NCI-H1930 (cell line): Measurements from ENCODE around the gene NINJ2.
A peak's percentile ranks its signal among the peaks of the same experiment; 100 is the strongest.
"Not testable (repeated sequence)": the region's sequence is repeated elsewhere in the genome, so short reads cannot be mapped to it uniquely, and the experiment has no call there.

Experiments
- DNase-seq, 2 experiments: peaks; one replicate each; lab custom pipeline; 2025; lab: John Stamatoyannopoulos, UW

NINJ2 gene

GRCh38 chr12:585062-586061 is 77.9 kb downstream of the NINJ2 start:
- no peak for DNase-seq

- no peak for DNase-seq
Measured at GRCh38 chr12:583251-583869, 79.9 kb downstream of the NINJ2 start.

GRCh38 chr12:581746-582145 is 81.5 kb downstream of the NINJ2 start:
- no peak for DNase-seq

GRCh38 chr12:581321-581720 is 81.9 kb downstream of the NINJ2 start:
- DNase-seq: no peak

- no peak for DNase-seq
Measured at GRCh38 chr12:580813-581212, 82.4 kb downstream of the NINJ2 start.

- no peak for DNase-seq
Measured at GRCh38 chr12:579420-580110, 83.7 kb downstream of the NINJ2 start.

GRCh38 chr12:578748-579419 is 84.4 kb downstream of the NINJ2 start:
- no peak for DNase-seq

- not testable (repeated sequence) for DNase-seq
Measured at GRCh38 chr12:577994-578747, 85.1 kb downstream of the NINJ2 start.

- no peak for DNase-seq
Measured at GRCh38 chr12:576615-577110, 86.6 kb downstream of the NINJ2 start.

- peak; percentile 50 to 76 for DNase-seq
Measured at GRCh38 chr12:575948-576614, 87.2 kb downstream of the NINJ2 start.

- no peak for DNase-seq
Measured at GRCh38 chr12:575129-575502, 88.1 kb downstream of the NINJ2 start.

GRCh38 chr12:574475-575128 is 88.6 kb downstream of the NINJ2 start:
- no peak for DNase-seq

- no peak for DNase-seq
Measured at GRCh38 chr12:573232-573631, 90.0 kb downstream of the NINJ2 start.

GRCh38 chr12:572532-572899 is 90.7 kb downstream of the NINJ2 start:
- DNase-seq: no peak

- no peak for DNase-seq
Measured at GRCh38 chr12:571795-572531, 91.3 kb downstream of the NINJ2 start.

- DNase-seq: no peak
Measured at GRCh38 chr12:570921-571794, 92.1 kb downstream of the NINJ2 start.

- no peak for DNase-seq
Measured at GRCh38 chr12:570435-570920, 92.8 kb downstream of the NINJ2 start.

GRCh38 chr12:569803-570434 is 93.3 kb downstream of the NINJ2 start:
- DNase-seq: peak; percentile 68 to 81
